ENCODE results near the gene CCDC50. TPM values are rescaled to one million over a fixed set of nuclear protein-coding genes. Genes with fewer than 3 reads are reported as not detected.

Gene CCDC50
- total RNA-seq, 4 donors from 2014 or later = 133 to 248 (median 194) TPM

DNA sequence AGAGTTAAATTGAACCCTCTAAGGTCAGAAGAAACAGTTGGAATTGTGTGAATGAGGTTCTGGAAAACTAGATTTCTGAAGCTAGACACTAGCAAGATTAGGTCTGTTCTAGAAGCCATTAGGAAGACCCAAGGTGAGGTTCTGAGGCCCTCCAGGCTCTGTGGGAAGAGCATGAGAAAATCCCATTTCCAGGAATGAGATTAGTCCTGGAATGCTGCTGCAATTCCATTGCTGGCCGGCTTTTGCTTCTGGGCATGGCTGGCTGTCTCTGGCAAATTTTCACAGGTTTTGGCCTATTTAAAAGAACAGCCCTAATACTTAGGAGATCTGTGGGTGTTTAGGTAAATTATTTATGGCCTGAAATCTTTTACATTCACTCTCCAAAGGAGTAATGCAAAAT, 104.8 kb downstream of the CCDC50 start:
- 30 to 70% methylated on average over 1 of the region's 1 CpG for WGBS, 2 donors (ENCODE audit: low coverage in 1 of 2)
- no peak overlapping the region for H3K4me3 ChIP-seq

DNA sequence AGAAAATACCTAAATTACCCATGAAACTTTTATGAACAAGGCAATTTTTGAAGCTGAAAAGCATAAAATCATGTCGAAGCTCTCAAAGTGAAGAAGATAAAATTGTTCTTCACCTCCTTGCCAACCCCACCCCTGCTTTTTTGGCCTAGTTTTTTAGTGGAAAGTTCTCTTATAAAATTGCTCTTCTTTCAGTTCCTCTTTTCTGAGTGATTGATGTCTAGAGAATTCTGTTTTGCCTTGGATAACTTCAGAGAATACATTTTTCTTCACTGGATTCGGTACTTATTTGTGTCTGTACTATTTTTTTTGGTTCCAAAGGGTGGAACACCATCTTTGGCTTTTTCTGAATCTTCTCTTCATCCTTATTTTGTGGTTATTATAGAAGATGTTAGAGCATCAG, 106.8 kb downstream of the CCDC50 start:
- no peak overlapping the region for H3K4me3 ChIP-seq
- no peak for TF ChIP-seq POLR2AphosphoS5 (IDR thresholded peaks at IDR 0.05)
- no peak for TF ChIP-seq POLR2A (IDR thresholded peaks at IDR 0.05)
- no peak for TF ChIP-seq EP300 (IDR thresholded peaks at IDR 0.05)
- TF ChIP-seq, protein P1, sequence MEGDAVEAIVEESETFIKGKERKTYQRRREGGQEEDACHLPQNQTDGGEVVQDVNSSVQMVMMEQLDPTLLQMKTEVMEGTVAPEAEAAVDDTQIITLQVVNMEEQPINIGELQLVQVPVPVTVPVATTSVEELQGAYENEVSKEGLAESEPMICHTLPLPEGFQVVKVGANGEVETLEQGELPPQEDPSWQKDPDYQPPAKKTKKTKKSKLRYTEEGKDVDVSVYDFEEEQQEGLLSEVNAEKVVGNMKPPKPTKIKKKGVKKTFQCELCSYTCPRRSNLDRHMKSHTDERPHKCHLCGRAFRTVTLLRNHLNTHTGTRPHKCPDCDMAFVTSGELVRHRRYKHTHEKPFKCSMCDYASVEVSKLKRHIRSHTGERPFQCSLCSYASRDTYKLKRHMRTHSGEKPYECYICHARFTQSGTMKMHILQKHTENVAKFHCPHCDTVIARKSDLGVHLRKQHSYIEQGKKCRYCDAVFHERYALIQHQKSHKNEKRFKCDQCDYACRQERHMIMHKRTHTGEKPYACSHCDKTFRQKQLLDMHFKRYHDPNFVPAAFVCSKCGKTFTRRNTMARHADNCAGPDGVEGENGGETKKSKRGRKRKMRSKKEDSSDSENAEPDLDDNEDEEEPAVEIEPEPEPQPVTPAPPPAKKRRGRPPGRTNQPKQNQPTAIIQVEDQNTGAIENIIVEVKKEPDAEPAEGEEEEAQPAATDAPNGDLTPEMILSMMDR (IDR thresholded peaks at IDR 0.05) = no peak
- 45 to 72% methylated on average over 1 to 2 of the region's 2 CpGs for WGBS, 2 donors (ENCODE audit: low coverage in 1 of 2)
- no peaks in the 10 kb centered on the region for H3K36me3 ChIP-seq
- no peaks in the 10 kb centered on the region for H3K9me3 ChIP-seq
- no peak for ATAC-seq
- H3K4me1 ChIP-seq = no peaks in the 10 kb centered on the region
- no peak overlapping the region for H3K27ac ChIP-seq
- H3K27me3 ChIP-seq = no peaks in the 10 kb centered on the region

More for the DNA sequence above, 104.8 kb downstream of the CCDC50 start:
- H3K27me3 ChIP-seq = no peaks in the 10 kb centered on the region
- H3K27ac ChIP-seq = no peak overlapping the region
- no peak for ATAC-seq
- no peaks in the 10 kb centered on the region for H3K9me3 ChIP-seq
- TF ChIP-seq POLR2A (IDR thresholded peaks at IDR 0.05) (no peak), POLR2AphosphoS5 (IDR thresholded peaks at IDR 0.05) (no peak), EP300 (IDR thresholded peaks at IDR 0.05) (no peak)
- TF ChIP-seq, protein P1 (IDR thresholded peaks at IDR 0.05) = no peak
- no peaks in the 10 kb centered on the region for H3K4me1 ChIP-seq
- no peaks in the 10 kb centered on the region for H3K36me3 ChIP-seq

DNA sequence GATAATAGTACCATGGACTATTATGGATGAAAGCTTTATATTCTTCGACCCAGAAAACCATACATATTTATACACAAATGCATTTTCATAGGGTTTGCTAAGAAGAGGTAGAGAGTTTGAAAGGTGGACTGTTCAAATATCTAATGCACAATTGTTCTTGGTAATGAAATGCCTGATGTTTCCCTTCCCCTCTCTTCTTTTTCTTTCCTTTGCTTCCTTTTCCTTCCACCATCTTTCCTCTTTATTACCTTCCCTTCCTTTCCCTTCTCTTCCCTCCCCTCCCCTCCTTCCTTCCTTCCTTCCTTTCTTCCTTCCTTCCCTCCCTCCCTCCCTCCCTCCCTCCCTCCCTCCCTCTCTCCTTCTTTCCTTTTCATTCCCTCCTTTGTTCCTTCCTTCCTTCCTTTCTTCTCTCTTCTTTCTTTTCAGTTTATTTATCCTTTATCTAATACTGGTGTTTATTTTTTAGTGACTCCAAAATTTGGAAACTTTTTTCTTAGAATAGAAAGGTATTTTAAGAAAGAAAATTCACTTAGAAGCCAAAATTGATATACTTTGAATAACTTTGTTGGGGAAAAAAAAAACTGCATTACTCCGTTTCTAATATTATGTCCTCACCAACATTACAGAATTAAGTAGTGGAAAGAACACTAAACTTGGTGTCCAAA, 109.1 kb downstream of the CCDC50 start:
- WGBS, 2 donors (ENCODE audit: low coverage in 1 of 2) = 72 to 100% methylated on average over 2 of the region's 2 CpGs
- Histone ChIP-seq H3K4me3 (no peak overlapping the region), H3K27me3 (no peaks in the 10 kb centered on the region), H3K9me3 (no peaks in the 10 kb centered on the region), H3K4me1 (no peaks in the 10 kb centered on the region), H3K36me3 (no peaks in the 10 kb centered on the region), H3K27ac (no peak overlapping the region)
- no peak for ATAC-seq
- TF ChIP-seq, protein P1 (IDR thresholded peaks at IDR 0.05) = no peak
- TF ChIP-seq EP300 (IDR thresholded peaks at IDR 0.05) (no peak), POLR2AphosphoS5 (IDR thresholded peaks at IDR 0.05) (no peak), POLR2A (IDR thresholded peaks at IDR 0.05) (no peak)

DNA sequence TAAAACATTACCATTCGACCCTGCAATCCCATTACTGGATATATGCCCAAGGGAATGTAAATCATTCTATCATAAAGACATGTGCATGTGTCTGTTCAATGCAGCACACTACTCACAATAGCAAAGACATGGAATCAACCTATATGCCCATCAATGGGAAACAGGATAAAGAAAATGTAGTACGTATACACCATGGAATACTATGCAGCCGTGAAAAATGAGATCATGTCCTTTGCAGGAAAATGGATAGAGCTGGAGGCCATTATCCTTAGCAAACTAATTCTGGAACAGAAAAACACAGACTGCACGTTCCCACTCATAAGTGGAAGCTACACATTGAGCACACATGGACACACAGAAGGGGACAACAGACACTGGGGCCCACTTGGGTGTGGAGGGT, 111.3 kb downstream of the CCDC50 start:
- no peak for ATAC-seq
- H3K27me3 ChIP-seq = no peaks in the 10 kb centered on the region
- H3K9me3 ChIP-seq = no peaks in the 10 kb centered on the region
- 77 to 88% methylated on average over 4 of the region's 4 CpGs for WGBS, 2 donors (ENCODE audit: low coverage in 1 of 2)
- TF ChIP-seq, protein P1 (IDR thresholded peaks at IDR 0.05) = no peak
- no peak for TF ChIP-seq EP300 (IDR thresholded peaks at IDR 0.05)
- no peak for TF ChIP-seq POLR2A (IDR thresholded peaks at IDR 0.05)
- no peak for TF ChIP-seq POLR2AphosphoS5 (IDR thresholded peaks at IDR 0.05)
- H3K36me3 ChIP-seq = no peaks in the 10 kb centered on the region
- no peak overlapping the region for H3K27ac ChIP-seq
- H3K4me1 ChIP-seq = no peaks in the 10 kb centered on the region
- H3K4me3 ChIP-seq = no peak overlapping the region

DNA sequence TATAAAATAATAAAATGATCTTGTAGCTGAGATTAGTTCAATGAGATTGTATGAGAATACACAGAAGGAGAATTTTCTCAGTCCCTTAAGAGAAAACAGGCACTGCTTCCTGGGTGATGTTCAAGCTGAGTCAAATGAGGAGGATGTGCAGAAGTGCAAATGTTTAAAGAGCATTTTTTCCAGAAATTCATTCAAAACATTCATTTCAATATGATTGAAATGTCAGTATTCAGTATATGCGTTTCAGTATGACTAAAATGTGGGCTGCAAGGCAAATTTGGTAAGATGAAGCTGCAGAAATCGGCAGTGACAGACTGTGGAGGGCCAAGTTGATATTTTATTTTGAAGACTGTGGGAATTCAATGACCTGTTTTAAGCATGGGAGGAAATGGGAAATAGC, 112.5 kb downstream of the CCDC50 start:
- no peak overlapping the region for H3K4me3 ChIP-seq
- no peak for TF ChIP-seq POLR2AphosphoS5 (IDR thresholded peaks at IDR 0.05)
- TF ChIP-seq, protein P1 (IDR thresholded peaks at IDR 0.05) = no peak
- TF ChIP-seq EP300 (IDR thresholded peaks at IDR 0.05) = no peak
- TF ChIP-seq POLR2A (IDR thresholded peaks at IDR 0.05) = no peak
- 13 to 66% methylated on average over 1 to 2 of the region's 2 CpGs for WGBS, 2 donors (ENCODE audit: low coverage in 1 of 2)

More for the DNA sequence above, 112.5 kb downstream of the CCDC50 start:
- no peaks in the 10 kb centered on the region for H3K4me1 ChIP-seq
- no peak for ATAC-seq
- H3K27me3 ChIP-seq = no peaks in the 10 kb centered on the region
- no peaks in the 10 kb centered on the region for H3K36me3 ChIP-seq
- no peaks in the 10 kb centered on the region for H3K9me3 ChIP-seq
- no peak overlapping the region for H3K27ac ChIP-seq
